CD8-positive, alpha-beta memory T cell (primary cell): ENCODE results near the gene SSR4. TPM values are rescaled to one million over a fixed set of nuclear protein-coding genes. Genes with fewer than 3 reads are reported as not detected.
A peak's percentile ranks its signal among the peaks of the same experiment; 100 is the strongest.

Source experiments
- CTCF ChIA-PET: fragments of 350-600 bp; sonication (Branson Sonifier 250); formaldehyde crosslinking; loops from one replicate; lab custom pipeline; 2021; ENCODE audit warnings: antibody characterized with exemption; lab: Charles Lee
- POLR2A ChIA-PET: fragments of 350-600 bp; sonication (Branson Sonifier 250); formaldehyde crosslinking; loops from one replicate; lab custom pipeline; 2021; ENCODE audit warnings: antibody characterized with exemption; lab: Charles Lee
- DNase-seq, 5 donors: peaks; one replicate each; pipeline versions ENCODE4 v3.0.0 to v3.0.0-alpha.2; 2020 to 2022; ENCODE audit warnings: mixed read lengths in 1 of 5
- H3K27ac ChIP-seq: one replicate; pipeline ENCODE4 v1.7.0; 2013; ENCODE audit warnings: low read depth, mild to moderate bottlenecking, low read length, moderate library complexity
- H3K27me3 ChIP-seq: 2 replicates; pipeline ENCODE4 v1.7.0; 2013; ENCODE audit warnings: low read length, mild to moderate bottlenecking; ENCODE audit not compliant: insufficient read depth, poor library complexity, severe bottlenecking
- H3K36me3 ChIP-seq: 2 replicates; pipeline ENCODE4 v1.7.0; 2013; ENCODE audit warnings: mild to moderate bottlenecking, low read length, moderate library complexity; ENCODE audit not compliant: insufficient read depth
- H3K4me1 ChIP-seq: 2 replicates; pipeline ENCODE4 v1.7.0; 2013; ENCODE audit warnings: mild to moderate bottlenecking, low read length, moderate library complexity; ENCODE audit not compliant: insufficient read depth
- H3K4me3 ChIP-seq: 2 replicates; pipeline ENCODE4 v1.7.0; 2013; ENCODE audit warnings: mild to moderate bottlenecking, low read length
- H3K9me3 ChIP-seq: 2 replicates; pipeline ENCODE4 v1.7.0; 2013; ENCODE audit warnings: mild to moderate bottlenecking, low read length
- H3K27ac Mint-ChIP-seq, 8 donors: one replicate each; pipeline ENCODE4 v1.8.0; 2020 to 2021; ENCODE audit warnings: mixed read lengths in 8 of 8, mild to moderate bottlenecking in 6 of 8, inconsistent platforms in 3 of 8, moderate library complexity in 3 of 8
- H3K27me3 Mint-ChIP-seq, 2 donors: one replicate each; pipeline ENCODE4 v1.8.0; 2020 to 2021; ENCODE audit warnings: mixed read lengths in 2 of 2, mild to moderate bottlenecking in 1 of 2, moderate library complexity in 1 of 2
- H3K36me3 Mint-ChIP-seq, 3 donors: one replicate each; pipeline ENCODE4 v1.8.0; 2020 to 2021; ENCODE audit warnings: mixed read lengths in 3 of 3, inconsistent platforms in 1 of 3, mild to moderate bottlenecking in 1 of 3
- H3K4me1 Mint-ChIP-seq, 3 donors: one replicate each; pipeline ENCODE4 v1.8.0; 2020 to 2021; ENCODE audit warnings: mixed read lengths in 3 of 3, inconsistent platforms in 1 of 3, mild to moderate bottlenecking in 1 of 3
- H3K4me3 Mint-ChIP-seq, 7 donors: one replicate each; pipeline ENCODE4 v1.8.0; 2020 to 2021; ENCODE audit warnings: mixed read lengths in 7 of 7, mild to moderate bottlenecking in 6 of 7, moderate library complexity in 4 of 7, inconsistent platforms in 2 of 7
- H3K9me3 Mint-ChIP-seq, 5 donors: one replicate each; pipeline ENCODE4 v1.8.0; 2020 to 2022; ENCODE audit warnings: mixed read lengths in 5 of 5, mild to moderate bottlenecking in 3 of 5, moderate library complexity in 2 of 5, inconsistent platforms in 1 of 5
- polyA plus RNA-seq: library from polyadenylated mRNA; unstranded; fragments of 300-500 nt; fragmentation: Illumina TruSeq; gene quantifications from one replicate; pipeline ENCODE4 v1.2.3, GENCODE V29; 2021
- total RNA-seq, 2 experiments: library from RNA; stranded (reverse); gene quantifications; one replicate each; pipeline ENCODE4 v1.2.3, GENCODE V29; 2021

SSR4 gene
- total and polyA plus RNA-seq, 3 experiments from 2014 or later = 158 to 567 (median 166) TPM

DNA sequence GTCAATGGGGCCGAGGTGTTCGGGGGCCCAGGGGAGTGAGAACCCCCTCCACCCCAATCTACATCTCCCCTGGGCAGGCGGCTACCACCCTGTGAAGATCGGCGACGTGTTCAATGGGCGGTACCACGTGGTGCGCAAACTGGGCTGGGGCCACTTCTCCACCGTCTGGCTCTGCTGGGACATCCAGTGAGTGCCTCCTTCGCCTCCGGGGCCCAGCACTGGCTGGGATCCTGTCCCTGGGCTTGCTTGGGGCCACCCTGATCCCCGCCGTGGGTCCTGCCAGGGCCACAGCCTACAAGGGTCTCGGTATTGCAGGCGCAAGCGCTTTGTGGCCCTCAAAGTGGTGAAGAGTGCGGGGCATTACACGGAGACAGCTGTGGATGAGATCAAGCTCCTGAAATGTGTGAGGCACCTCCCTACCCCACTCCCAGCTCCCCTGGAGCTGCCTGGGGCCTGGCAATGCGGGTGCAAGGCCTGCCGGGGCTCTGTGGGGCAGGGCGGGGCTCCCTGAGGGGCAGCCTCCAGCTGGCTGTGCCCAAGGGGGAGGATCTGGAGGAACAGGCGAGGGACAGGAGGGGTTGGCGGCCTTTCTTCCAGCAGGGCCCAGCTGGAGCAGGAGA lies 12.9 kb upstream of the SSR4 start:
- H3K27ac Mint-ChIP-seq = no peak overlapping the region
- H3K27me3 Mint-ChIP-seq = peaks cover 0 to 5% of the 10 kb centered on the region in 2 donors
- H3K9me3 Mint-ChIP-seq = no peaks in the 10 kb centered on the region
- Histone ChIP-seq H3K9me3 (no peaks in the 10 kb centered on the region), H3K4me3 (no peak overlapping the region), H3K27me3 (no peaks in the 10 kb centered on the region), H3K36me3 (no peaks in the 10 kb centered on the region), H3K4me1 (no peaks in the 10 kb centered on the region), H3K27ac (no peak overlapping the region)
- peaks cover 0 to 2% (median 0%) of the 10 kb centered on the region in 3 donors for H3K4me1 Mint-ChIP-seq
- H3K36me3 Mint-ChIP-seq = peaks cover 0 to 16% (median 0%) of the 10 kb centered on the region in 3 donors
- H3K4me3 Mint-ChIP-seq = no peak overlapping the region
- ChIA-PET POLR2A (no interaction called here), CTCF (no interaction called here)
- DNase-seq = no peak

DNA sequence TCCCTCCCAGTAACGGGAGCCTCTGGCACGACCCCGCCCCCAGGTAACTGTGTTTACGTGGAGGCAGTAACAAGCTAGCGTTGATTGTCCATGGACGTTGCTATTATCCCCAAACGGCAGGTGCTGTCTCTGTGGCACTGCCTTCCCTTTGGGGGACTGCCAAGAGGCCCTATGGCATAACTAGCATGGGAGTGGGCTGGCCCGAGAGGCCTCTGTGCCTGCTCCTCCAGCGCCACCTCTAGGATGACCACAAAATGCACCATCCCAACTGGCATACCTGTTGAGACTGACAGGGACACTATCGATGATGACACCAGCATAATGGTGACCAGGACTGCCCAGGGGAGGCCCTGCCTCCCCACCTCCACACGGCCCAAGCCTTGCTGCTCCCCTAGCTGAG lies 12.2 kb upstream of the SSR4 start:
- Mint-ChIP-seq H3K36me3 (peaks cover 0 to 21% (median 0%) of the 10 kb centered on the region in 3 donors), H3K27me3 (peaks cover 0 to 5% of the 10 kb centered on the region in 2 donors)
- POLR2A ChIA-PET = interaction anchor here (0.6 kb wide), 1 partner anchor 100 kb away, joined by 3 read pairs; no protein-coding TSS in a partner anchor

DNA sequence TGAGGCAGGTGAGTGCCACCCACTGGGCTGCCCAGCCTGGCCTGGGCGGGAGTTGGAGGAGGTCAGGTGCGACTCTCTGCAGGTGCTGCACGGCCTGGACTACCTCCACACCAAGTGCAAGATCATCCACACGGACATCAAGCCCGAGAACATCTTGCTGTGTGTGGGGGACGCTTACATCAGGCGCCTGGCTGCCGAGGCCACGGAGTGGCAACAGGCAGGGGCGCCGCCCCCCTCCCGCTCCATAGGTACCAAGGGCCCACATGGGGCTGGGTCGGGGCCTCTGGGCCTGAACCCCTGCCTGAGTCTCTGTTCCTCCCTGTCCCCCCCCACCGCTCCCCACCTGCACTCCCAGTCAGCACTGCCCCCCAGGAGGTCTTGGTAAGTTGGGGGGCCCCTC lies 11.6 kb upstream of the SSR4 start:
- POLR2A ChIA-PET = interaction anchor here (0.6 kb wide), 1 partner anchor 100 kb away, joined by 3 read pairs; no protein-coding TSS in a partner anchor
- Mint-ChIP-seq H3K27me3 (peaks cover 0 to 5% of the 10 kb centered on the region in 2 donors), H3K36me3 (peaks cover 0 to 24% (median 0%) of the 10 kb centered on the region in 3 donors), H3K4me3 (no peak overlapping the region), H3K9me3 (no peaks in the 10 kb centered on the region), H3K27ac (no peak overlapping the region), H3K4me1 (peaks cover 0 to 2% (median 0%) of the 10 kb centered on the region in 3 donors)
- Histone ChIP-seq H3K4me1 (no peaks in the 10 kb centered on the region), H3K27ac (no peak overlapping the region), H3K27me3 (no peaks in the 10 kb centered on the region), H3K36me3 (no peaks in the 10 kb centered on the region), H3K4me3 (no peak overlapping the region), H3K9me3 (no peaks in the 10 kb centered on the region)
- DNase-seq = no peak
- CTCF ChIA-PET = no interaction called here

More for the DNA sequence above, 12.2 kb upstream of the SSR4 start:
- H3K9me3 Mint-ChIP-seq = no peaks in the 10 kb centered on the region
- Histone ChIP-seq H3K27me3 (no peaks in the 10 kb centered on the region), H3K9me3 (no peaks in the 10 kb centered on the region), H3K36me3 (no peaks in the 10 kb centered on the region), H3K4me3 (no peak overlapping the region), H3K4me1 (no peaks in the 10 kb centered on the region), H3K27ac (no peak overlapping the region)
- CTCF ChIA-PET = no interaction called here
- H3K4me1 Mint-ChIP-seq = peaks cover 0 to 2% (median 0%) of the 10 kb centered on the region in 3 donors
- H3K4me3 Mint-ChIP-seq = no peak overlapping the region
- no peak overlapping the region for H3K27ac Mint-ChIP-seq
- DNase-seq = no peak

DNA sequence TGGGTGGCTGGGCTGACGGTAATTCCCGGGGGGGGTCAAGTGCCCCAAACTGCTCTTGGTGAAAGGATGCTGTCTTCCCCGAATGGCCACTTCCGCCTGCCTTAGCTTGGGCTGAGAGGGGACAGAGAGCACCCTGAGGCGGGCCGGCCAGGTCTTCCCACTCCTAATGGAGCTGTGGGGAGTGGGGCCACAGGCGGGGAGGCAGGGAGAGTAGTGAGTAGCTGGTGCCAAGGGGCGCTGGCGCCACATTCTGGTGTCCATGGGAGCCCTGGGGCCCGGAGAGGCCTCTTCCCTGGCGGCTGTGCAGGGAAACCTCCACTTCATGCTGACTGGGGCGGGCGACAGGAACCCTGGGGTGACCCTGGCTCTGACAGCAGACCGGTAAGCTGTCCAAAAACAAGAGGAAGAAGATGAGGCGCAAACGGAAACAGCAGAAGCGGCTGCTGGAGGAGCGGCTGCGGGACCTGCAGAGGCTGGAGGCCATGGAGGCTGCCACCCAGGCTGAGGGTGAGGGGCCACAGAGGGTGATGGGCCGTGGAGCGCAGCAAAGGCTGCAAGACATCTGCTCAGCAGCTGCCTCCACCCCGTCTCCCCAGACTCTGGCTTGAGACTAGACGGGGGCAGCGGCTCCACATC lies 11.0 kb upstream of the SSR4 start:
- Mint-ChIP-seq H3K27ac (peak overlapping the region in 1 of 8 donors; percentile 36), H3K4me3 (no peak overlapping the region), H3K4me1 (peaks cover 0 to 2% (median 0%) of the 10 kb centered on the region in 3 donors), H3K9me3 (no peaks in the 10 kb centered on the region), H3K27me3 (peaks cover 0 to 5% of the 10 kb centered on the region in 2 donors), H3K36me3 (peaks cover 0 to 26% (median 0%) of the 10 kb centered on the region in 3 donors)
- Histone ChIP-seq H3K4me1 (no peaks in the 10 kb centered on the region), H3K27me3 (no peaks in the 10 kb centered on the region), H3K36me3 (no peaks in the 10 kb centered on the region), H3K4me3 (no peak overlapping the region), H3K9me3 (no peaks in the 10 kb centered on the region), H3K27ac (no peak overlapping the region)
- ChIA-PET CTCF (no interaction called here), POLR2A (no interaction called here)
- no peak for DNase-seq

DNA sequence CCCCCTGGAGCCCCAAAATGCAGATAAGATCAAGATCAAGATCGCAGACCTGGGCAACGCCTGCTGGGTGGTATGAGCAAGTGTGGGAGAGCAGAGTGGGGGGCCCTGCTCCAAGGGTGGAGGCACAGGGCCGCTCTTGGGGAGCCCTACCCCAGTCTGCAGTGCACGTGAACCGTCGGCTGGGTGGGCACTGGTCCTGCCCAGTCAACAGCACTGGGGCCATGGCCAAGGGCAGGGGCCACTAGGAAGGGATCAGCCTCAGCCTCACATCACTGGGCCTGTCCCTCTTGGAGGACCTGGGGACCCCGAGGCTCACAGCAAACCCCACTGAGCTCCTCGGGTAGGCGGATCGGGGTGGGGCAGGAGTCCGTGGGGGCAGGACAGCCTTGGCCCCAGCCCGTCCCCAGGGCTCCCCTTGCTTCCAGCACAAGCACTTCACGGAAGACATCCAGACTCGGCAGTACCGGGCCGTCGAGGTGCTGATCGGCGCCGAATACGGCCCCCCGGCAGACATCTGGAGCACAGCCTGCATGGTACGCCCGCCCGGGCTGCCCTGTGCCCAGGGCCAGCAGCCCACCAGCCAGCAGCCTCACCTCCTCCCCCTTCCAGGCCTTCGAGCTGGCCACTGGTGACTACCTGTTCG lies 10.0 kb upstream of the SSR4 start:
- Histone ChIP-seq H3K27ac (no peak overlapping the region), H3K4me1 (no peaks in the 10 kb centered on the region), H3K4me3 (no peak overlapping the region), H3K27me3 (no peaks in the 10 kb centered on the region), H3K36me3 (no peaks in the 10 kb centered on the region), H3K9me3 (no peaks in the 10 kb centered on the region)
- ChIA-PET CTCF (no interaction called here), POLR2A (no interaction called here)
- no peak overlapping the region for H3K4me3 Mint-ChIP-seq
- peaks cover 0 to 2% (median 0%) of the 10 kb centered on the region in 3 donors for H3K4me1 Mint-ChIP-seq
- peaks cover 0 to 32% (median 0%) of the 10 kb centered on the region in 3 donors for H3K36me3 Mint-ChIP-seq
- H3K9me3 Mint-ChIP-seq = no peaks in the 10 kb centered on the region
- peaks cover 0 to 5% of the 10 kb centered on the region in 2 donors for H3K27me3 Mint-ChIP-seq
- H3K27ac Mint-ChIP-seq = no peak overlapping the region
- no peak for DNase-seq

DNA sequence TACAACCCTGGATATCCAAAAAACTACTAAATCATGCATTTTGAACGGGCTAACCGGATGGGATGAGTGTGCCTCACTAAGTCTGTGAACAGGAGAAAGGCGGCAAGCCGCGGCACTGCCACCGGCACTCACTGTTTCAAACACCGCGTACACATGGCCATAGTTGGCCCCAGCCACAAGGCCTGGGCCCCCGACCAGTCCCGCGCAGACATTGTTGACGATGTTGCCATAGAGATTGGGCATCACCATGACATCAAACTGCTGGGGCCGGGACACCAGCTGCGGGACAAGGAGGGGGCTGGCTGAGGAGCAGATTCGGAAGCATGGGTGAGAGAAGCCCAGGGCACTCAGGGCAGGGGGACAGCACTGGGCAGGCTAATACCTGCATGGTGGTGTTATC lies 7.8 kb upstream of the SSR4 start:
- Mint-ChIP-seq H3K4me1 (peaks cover 2 to 4% (median 2%) of the 10 kb centered on the region in 3 donors), H3K36me3 (peaks cover 0 to 44% (median 0%) of the 10 kb centered on the region in 3 donors), H3K27me3 (no peaks in the 10 kb centered on the region), H3K4me3 (no peak overlapping the region), H3K9me3 (no peaks in the 10 kb centered on the region), H3K27ac (peak overlapping the region in 2 of 8 donors; percentile 6 to 69)
- Histone ChIP-seq H3K36me3 (no peaks in the 10 kb centered on the region), H3K4me3 (no peak overlapping the region), H3K9me3 (no peaks in the 10 kb centered on the region), H3K27ac (no peak overlapping the region), H3K27me3 (no peaks in the 10 kb centered on the region), H3K4me1 (no peaks in the 10 kb centered on the region)
- DNase-seq = no peak
- CTCF ChIA-PET = interaction anchor here (1.0 kb wide), 1 partner anchor 9 kb away, joined by 3 read pairs; no protein-coding TSS in a partner anchor
- POLR2A ChIA-PET = no interaction called here

DNA sequence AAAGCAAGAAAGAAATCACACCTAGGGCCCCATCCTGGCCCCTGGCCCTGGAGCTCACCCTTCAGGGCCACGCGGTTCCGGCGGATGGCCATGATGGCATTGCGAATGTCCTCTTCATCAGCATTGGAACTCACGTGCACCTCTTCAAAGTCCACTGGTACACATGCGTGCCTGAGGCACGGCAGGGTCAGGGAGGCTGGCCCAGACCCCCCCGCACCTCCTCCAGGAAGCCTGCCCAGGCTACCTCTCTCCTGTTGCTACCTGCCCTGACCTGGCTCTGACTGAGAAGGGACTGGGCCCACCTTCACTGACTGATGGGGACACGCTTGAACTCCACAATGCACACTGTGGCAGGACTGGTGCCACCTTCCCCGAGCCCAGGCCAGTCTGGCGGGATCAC lies 4.8 kb upstream of the SSR4 start:
- Mint-ChIP-seq H3K36me3 (peaks cover 0 to 47% (median 0%) of the 10 kb centered on the region in 3 donors), H3K27me3 (no peaks in the 10 kb centered on the region), H3K4me1 (peaks cover 12 to 14% (median 12%) of the 10 kb centered on the region in 3 donors), H3K9me3 (no peaks in the 10 kb centered on the region), H3K27ac (no peak overlapping the region), H3K4me3 (no peak overlapping the region)
- no peak overlapping the region for H3K4me3 ChIP-seq
- H3K36me3 ChIP-seq = no peaks in the 10 kb centered on the region
- ChIA-PET CTCF (no interaction called here), POLR2A (no interaction called here)
- no peak overlapping the region for H3K27ac ChIP-seq
- no peaks in the 10 kb centered on the region for H3K9me3 ChIP-seq
- no peaks in the 10 kb centered on the region for H3K27me3 ChIP-seq
- peaks cover 10% of the 10 kb centered on the region for H3K4me1 ChIP-seq
- DNase-seq = no peak
